PC-9 (cell line): Measurements from ENCODE around the gene PTDSS2.

Experiments
- CTCF ChIP-seq: fragments of 200-600 bp; sonication (generic); conservative IDR thresholded peaks from 2 replicates; pipeline ENCODE4 v1.6.1; 2017; ENCODE audit warnings: mixed run types, antibody characterized with exemption, mild to moderate bottlenecking, moderate library complexity
- EZH2 ChIP-seq: fragments of 200-600 bp; sonication (generic); IDR thresholded peaks from 2 replicates; pipeline ENCODE4 v1.8.0; 2017; ENCODE audit warnings: antibody characterized with exemption, low read depth

- TF ChIP-seq EZH2 (no peak), CTCF (no peak)
Observed at GRCh38 chr11:425301-425700, 24.8 kb upstream of the PTDSS2 start.
